HPDE6-E6E7 (cell line): Measurements from ENCODE around the gene LEMD1.
"Not testable (repeated sequence)": the region's sequence is repeated elsewhere in the genome, so short reads cannot be mapped to it uniquely, and the experiment has no call there.

Experiments used
- DNase-seq: peaks from one replicate; pipeline ENCODE4 v3.0.0; 2011; ENCODE audit warnings: missing footprints; ENCODE audit errors: extremely low spot score

LEMD1 gene

GRCh38 chr1:205429762-205430695 is 8.2 kb upstream of the LEMD1 start:
- no peak for DNase-seq

- DNase-seq, result no peak
Measured at GRCh38 chr1:205424901-205425600, 3.2 kb upstream of the LEMD1 start.

- no peak for DNase-seq
Measured at GRCh38 chr1:205423814-205424399, 2.1 kb upstream of the LEMD1 start.

GRCh38 chr1:205422993-205423642 is 1.3 kb upstream of the LEMD1 start:
- no peak for DNase-seq

- no peak for DNase-seq
Measured at GRCh38 chr1:205420938-205421337, 918 bp downstream of the LEMD1 start.

GRCh38 chr1:205417870-205418635 is 3.8 kb downstream of the LEMD1 start:
- no peak for DNase-seq

- DNase-seq, result no peak
Measured at GRCh38 chr1:205416322-205416721, 5.5 kb downstream of the LEMD1 start.

- no peak for DNase-seq
Measured at GRCh38 chr1:205410581-205411298, 11.1 kb downstream of the LEMD1 start.

- DNase-seq, result no peak
Measured at GRCh38 chr1:205407970-205408369, 13.9 kb downstream of the LEMD1 start.

GRCh38 chr1:205406252-205406651 is 15.6 kb downstream of the LEMD1 start:
- DNase-seq, result not testable (repeated sequence)

- not testable (repeated sequence) for DNase-seq
Measured at GRCh38 chr1:205404484-205404883, 17.4 kb downstream of the LEMD1 start.

GRCh38 chr1:205398586-205398985 is 23.3 kb downstream of the LEMD1 start:
- no peak for DNase-seq

- peak; percentile 67 for DNase-seq
Measured at GRCh38 chr1:205396967-205397616, 24.8 kb downstream of the LEMD1 start.

GRCh38 chr1:205395616-205396015 is 26.2 kb downstream of the LEMD1 start:
- no peak for DNase-seq

GRCh38 chr1:205392650-205393049 is 29.2 kb downstream of the LEMD1 start:
- DNase-seq, result no peak

- no peak for DNase-seq
Measured at GRCh38 chr1:205391386-205391785, 30.5 kb downstream of the LEMD1 start.

- DNase-seq, result no peak
Measured at GRCh38 chr1:205387845-205388244, 34.0 kb downstream of the LEMD1 start.

GRCh38 chr1:205382990-205383389 is 38.9 kb downstream of the LEMD1 start:
- DNase-seq, result not testable (repeated sequence)

GRCh38 chr1:205382561-205382960 is 39.3 kb downstream of the LEMD1 start:
- no peak for DNase-seq

- no peak for DNase-seq
Measured at GRCh38 chr1:205381305-205381704, 40.6 kb downstream of the LEMD1 start.
